Measurements from ENCODE around the gene MAGI2. TPM values are rescaled to one million over a fixed set of nuclear protein-coding genes. Genes with fewer than 3 reads are reported as not detected.

Gene MAGI2
- total RNA-seq, 1 experiment from 2014 or later, result 6.2 TPM

- DNase-seq, result no peak
- Histone ChIP-seq H3K27me3 (ENCODE audit: control insufficient read depth, insufficient read depth, low read length) (no peaks in the 10 kb centered on the region), H3K4me3 (ENCODE audit: insufficient read depth, low read depth, low read length) (no peak overlapping the region), H3K36me3 (replicated peaks; ENCODE audit: control insufficient read depth, insufficient read depth, low read length) (no peaks in the 10 kb centered on the region)
Observed at GRCh38 chr7:78492146-78492545, 961.3 kb downstream of the MAGI2 start.

- Histone ChIP-seq H3K36me3 (replicated peaks; ENCODE audit: control insufficient read depth, insufficient read depth, low read length) (no peaks in the 10 kb centered on the region), H3K27me3 (ENCODE audit: control insufficient read depth, insufficient read depth, low read length) (no peaks in the 10 kb centered on the region), H3K4me3 (ENCODE audit: insufficient read depth, low read depth, low read length) (no peak overlapping the region)
- DNase-seq, result no peak
Observed at GRCh38 chr7:78490524-78490923, 962.9 kb downstream of the MAGI2 start.

GRCh38 chr7:78489476-78490240 lies 963.8 kb downstream of the MAGI2 start:
- Histone ChIP-seq H3K4me3 (ENCODE audit: insufficient read depth, low read depth, low read length) (no peak overlapping the region), H3K27me3 (ENCODE audit: control insufficient read depth, insufficient read depth, low read length) (no peaks in the 10 kb centered on the region), H3K36me3 (replicated peaks; ENCODE audit: control insufficient read depth, insufficient read depth, low read length) (no peaks in the 10 kb centered on the region)
- no peak for DNase-seq

DNA sequence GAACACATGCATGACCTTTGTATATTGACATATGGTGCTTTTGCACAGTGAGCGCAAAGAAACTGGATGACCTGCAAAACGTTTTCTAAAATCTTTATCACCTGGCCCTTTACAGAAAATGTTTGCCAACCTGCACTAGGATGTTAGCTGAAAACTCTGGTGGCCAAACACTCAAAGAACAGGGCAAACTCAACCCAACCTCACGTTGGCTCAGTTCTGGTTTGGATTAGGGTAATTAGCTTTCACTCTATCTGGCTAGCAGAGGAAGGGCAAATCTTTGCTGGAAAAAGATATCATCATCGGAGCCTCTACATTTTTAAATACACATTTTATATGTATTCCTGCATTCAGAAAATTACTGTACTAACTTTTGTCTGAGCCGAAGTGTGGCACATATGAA lies 966.0 kb downstream of the MAGI2 start:
- H3K36me3 ChIP-seq (replicated peaks; ENCODE audit: control insufficient read depth, insufficient read depth, low read length), result no peaks in the 10 kb centered on the region
- no peaks in the 10 kb centered on the region for H3K27me3 ChIP-seq (ENCODE audit: control insufficient read depth, insufficient read depth, low read length)
- no peak overlapping the region for H3K4me3 ChIP-seq (ENCODE audit: insufficient read depth, low read depth, low read length)
- no peak for DNase-seq

DNA sequence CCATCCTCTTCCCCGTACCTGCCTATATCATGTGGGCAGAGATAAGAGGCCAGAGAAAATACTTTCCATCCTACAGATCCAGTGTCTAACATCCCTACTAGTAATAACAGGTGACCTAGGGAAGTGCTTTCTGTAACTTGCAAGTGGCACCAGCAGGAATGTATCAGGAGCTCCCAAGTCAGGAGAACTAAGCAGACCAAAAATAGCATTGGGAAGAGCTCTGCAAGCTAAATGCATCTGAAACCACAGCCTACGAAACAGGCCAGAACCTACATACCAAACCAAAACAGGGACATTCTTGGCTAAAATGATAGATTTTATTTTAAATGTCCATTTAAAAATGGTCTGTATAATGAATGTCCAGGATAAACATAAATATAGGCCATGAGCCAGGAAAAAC lies 974.1 kb downstream of the MAGI2 start:
- Histone ChIP-seq H3K27me3 (ENCODE audit: control insufficient read depth, insufficient read depth, low read length) (no peaks in the 10 kb centered on the region), H3K36me3 (replicated peaks; ENCODE audit: control insufficient read depth, insufficient read depth, low read length) (no peaks in the 10 kb centered on the region), H3K4me3 (ENCODE audit: insufficient read depth, low read depth, low read length) (no peak overlapping the region)
- no peak for DNase-seq

DNA sequence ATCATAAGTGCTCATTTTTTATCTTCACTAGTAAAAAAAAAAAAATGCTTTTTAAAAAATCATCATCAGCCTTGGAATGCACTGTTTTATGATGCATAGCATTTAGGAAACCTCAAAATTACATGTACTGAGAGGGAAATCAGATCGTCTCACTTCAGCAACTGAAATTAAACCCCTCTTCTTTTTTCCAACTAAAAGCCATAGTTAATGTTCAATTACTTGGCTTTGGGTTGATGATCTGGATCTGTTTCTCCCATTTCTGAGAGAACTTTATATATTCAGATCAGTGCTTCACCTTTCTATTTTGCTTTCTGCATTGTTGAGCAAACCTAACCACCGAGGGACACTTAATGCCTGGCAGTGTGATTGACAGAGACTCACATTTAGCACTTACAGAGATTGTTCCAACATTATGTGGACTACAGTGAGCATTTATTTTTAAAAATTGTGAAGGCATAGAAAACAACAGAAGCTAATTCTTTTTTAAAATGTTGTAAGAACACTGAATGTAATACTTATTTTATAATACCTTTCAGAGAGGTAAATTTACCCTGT lies 976.5 kb downstream of the MAGI2 start:
- no peaks in the 10 kb centered on the region for H3K27me3 ChIP-seq (ENCODE audit: control insufficient read depth, insufficient read depth, low read length)
- no peak overlapping the region for H3K4me3 ChIP-seq (ENCODE audit: insufficient read depth, low read depth, low read length)
- DNase-seq, result no peak
- H3K36me3 ChIP-seq (replicated peaks; ENCODE audit: control insufficient read depth, insufficient read depth, low read length), result no peaks in the 10 kb centered on the region

DNA sequence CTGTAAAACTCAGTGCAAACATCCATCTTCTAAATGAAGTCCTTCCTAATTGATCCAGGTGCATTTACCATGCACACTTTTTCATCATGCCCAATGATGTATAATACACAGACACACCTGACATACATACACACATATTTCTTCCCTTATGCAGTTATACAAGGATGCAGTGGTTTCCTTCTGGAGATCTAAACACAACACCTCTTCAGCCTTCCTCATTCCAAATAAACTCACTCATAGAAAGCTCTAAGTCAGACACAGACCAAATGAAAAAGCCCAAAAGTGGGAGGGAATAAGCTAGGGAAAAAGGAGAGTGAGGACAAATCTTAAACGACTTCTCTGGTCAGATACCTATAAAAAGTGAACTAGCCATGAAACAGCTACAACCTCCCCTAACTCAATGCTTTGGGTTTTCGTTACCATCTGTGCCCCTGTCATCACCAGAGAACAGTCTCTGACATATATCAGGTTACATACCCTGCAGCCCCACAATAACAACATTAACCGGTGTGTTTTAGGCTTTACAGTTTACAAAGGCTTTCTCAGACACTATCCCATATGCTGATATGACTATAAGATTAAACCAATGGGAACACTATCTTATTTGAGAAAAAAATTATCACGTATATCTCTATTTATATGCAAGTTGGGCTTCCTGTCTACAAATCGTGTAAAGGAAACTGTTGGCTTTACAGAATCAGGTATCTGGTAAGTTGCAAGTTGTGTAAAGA lies 979.7 kb downstream of the MAGI2 start:
- no peaks in the 10 kb centered on the region for H3K27me3 ChIP-seq (ENCODE audit: control insufficient read depth, insufficient read depth, low read length)
- H3K4me3 ChIP-seq (ENCODE audit: insufficient read depth, low read depth, low read length), result no peak overlapping the region
- H3K36me3 ChIP-seq (replicated peaks; ENCODE audit: control insufficient read depth, insufficient read depth, low read length), result no peaks in the 10 kb centered on the region
- no peak for DNase-seq

DNA sequence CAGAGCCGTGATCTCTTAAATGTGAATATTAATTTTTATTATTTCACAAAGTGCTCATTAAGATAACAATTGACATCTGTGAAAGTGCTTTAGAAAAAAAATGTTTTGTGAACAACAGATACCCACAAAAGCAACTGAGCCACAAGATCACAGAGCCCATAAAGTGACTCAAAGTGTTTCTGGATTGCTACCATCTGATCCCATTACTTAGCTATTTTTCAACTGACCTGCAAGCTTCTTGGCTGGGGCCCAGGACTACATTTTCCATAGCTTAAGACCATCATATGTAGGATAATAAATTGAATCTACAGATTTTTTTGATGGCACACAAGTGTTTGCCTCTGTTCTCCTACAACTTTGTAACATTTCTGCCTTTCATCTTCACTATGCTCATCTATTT lies 980.4 kb downstream of the MAGI2 start:
- no peaks in the 10 kb centered on the region for H3K36me3 ChIP-seq (replicated peaks; ENCODE audit: control insufficient read depth, insufficient read depth, low read length)
- DNase-seq, result no peak
- H3K27me3 ChIP-seq (ENCODE audit: control insufficient read depth, insufficient read depth, low read length), result no peaks in the 10 kb centered on the region
- no peak overlapping the region for H3K4me3 ChIP-seq (ENCODE audit: insufficient read depth, low read depth, low read length)

GRCh38 chr7:78472519-78472918 lies 980.9 kb downstream of the MAGI2 start:
- Histone ChIP-seq H3K4me3 (ENCODE audit: insufficient read depth, low read depth, low read length) (no peak overlapping the region), H3K27me3 (ENCODE audit: control insufficient read depth, insufficient read depth, low read length) (no peaks in the 10 kb centered on the region), H3K36me3 (replicated peaks; ENCODE audit: control insufficient read depth, insufficient read depth, low read length) (no peaks in the 10 kb centered on the region)
- no peak for DNase-seq

DNA sequence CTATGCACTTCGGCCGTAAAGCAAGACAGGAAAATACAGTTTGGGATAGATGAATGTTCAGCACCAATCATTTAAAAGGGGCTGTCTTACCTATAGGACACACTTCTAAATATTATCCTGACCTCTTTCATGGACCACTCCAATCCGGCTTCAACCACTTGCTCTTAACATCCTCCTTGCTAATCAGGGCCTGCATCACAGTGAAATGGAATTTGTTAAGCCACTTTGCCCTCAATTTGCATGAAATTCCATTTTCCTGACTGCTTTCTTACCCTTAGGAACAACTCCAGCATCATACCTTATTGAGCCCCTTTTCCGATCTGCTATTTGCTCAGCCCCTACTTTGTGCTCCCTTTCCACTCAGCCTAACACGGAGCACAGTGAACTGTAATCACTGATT lies 987.6 kb downstream of the MAGI2 start:
- DNase-seq, result no peak
- Histone ChIP-seq H3K4me3 (ENCODE audit: insufficient read depth, low read depth, low read length) (no peak overlapping the region), H3K36me3 (replicated peaks; ENCODE audit: control insufficient read depth, insufficient read depth, low read length) (no peaks in the 10 kb centered on the region), H3K27me3 (ENCODE audit: control insufficient read depth, insufficient read depth, low read length) (no peaks in the 10 kb centered on the region)

GRCh38 chr7:78463039-78463438 lies 990.4 kb downstream of the MAGI2 start:
- no peaks in the 10 kb centered on the region for H3K36me3 ChIP-seq (replicated peaks; ENCODE audit: control insufficient read depth, insufficient read depth, low read length)
- DNase-seq, result no peak
- no peak overlapping the region for H3K4me3 ChIP-seq (ENCODE audit: insufficient read depth, low read depth, low read length)
- no peaks in the 10 kb centered on the region for H3K27me3 ChIP-seq (ENCODE audit: control insufficient read depth, insufficient read depth, low read length)

GRCh38 chr7:78450706-78451105 lies 1002.8 kb downstream of the MAGI2 start:
- no peaks in the 10 kb centered on the region for H3K27me3 ChIP-seq (ENCODE audit: control insufficient read depth, insufficient read depth, low read length)
- no peak overlapping the region for H3K4me3 ChIP-seq (ENCODE audit: insufficient read depth, low read depth, low read length)
- DNase-seq, result no peak
- no peaks in the 10 kb centered on the region for H3K36me3 ChIP-seq (replicated peaks; ENCODE audit: control insufficient read depth, insufficient read depth, low read length)

DNA sequence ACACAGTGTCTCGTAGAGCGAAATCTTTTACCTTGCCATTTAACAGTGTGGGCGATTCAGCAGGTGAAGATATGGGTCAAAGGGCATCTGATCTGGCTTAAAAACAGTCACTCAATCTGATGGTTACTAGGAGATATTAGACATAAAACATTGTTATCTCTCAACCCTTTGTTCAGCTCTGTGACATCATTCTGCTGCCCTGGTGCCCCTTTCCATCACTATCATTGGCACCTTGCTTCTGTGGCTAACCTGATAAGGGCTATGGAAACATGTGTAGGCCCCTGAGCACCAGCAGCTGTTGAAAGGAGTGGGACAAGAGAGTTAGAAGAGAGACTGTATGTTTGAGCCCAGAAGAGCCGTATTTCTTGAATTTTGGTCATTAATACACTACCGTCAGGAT lies 1004.6 kb downstream of the MAGI2 start:
- Histone ChIP-seq H3K36me3 (replicated peaks; ENCODE audit: control insufficient read depth, insufficient read depth, low read length) (no peaks in the 10 kb centered on the region), H3K27me3 (ENCODE audit: control insufficient read depth, insufficient read depth, low read length) (no peaks in the 10 kb centered on the region), H3K4me3 (ENCODE audit: insufficient read depth, low read depth, low read length) (no peak overlapping the region)
- no peak for DNase-seq

DNA sequence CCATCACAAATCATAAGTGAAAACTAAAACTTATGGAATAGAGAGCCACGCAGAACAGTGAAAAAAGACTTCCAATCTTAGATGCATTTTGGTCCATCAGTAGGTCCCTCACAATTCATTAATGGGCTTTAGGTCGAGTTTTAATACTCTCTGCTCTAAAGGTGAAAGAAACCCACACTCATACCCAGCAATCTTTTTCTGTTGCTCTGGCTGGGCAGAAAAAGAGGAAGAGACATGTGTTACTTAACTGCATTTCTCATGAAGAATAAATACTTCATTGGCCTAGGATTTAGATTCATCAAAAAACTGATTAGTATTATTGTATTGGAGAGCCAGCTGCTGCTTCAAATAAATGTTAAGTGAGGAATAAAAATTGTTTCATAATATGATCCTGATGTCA lies 1009.2 kb downstream of the MAGI2 start:
- no peaks in the 10 kb centered on the region for H3K36me3 ChIP-seq (replicated peaks; ENCODE audit: control insufficient read depth, insufficient read depth, low read length)
- no peaks in the 10 kb centered on the region for H3K27me3 ChIP-seq (ENCODE audit: control insufficient read depth, insufficient read depth, low read length)
- no peak overlapping the region for H3K4me3 ChIP-seq (ENCODE audit: insufficient read depth, low read depth, low read length)
- no peak for DNase-seq

DNA sequence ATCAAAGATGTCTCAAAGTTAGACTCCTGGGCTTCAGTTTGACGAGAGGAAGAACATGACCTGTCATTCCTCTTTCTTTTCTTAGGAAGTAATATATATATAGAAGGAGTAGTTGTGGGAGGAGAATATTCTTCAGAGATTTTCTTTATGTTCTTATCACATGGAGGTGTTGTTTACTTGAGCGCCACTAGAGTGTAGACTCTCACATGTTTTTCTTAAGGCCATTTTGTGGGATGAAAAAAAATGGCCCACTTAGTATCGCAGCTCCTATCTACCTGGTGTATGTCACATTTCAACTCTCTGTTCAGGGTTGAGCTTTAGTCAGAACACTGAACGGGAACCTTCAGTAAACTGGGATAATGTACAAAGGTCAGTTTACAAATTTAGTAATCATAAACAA lies 1009.7 kb downstream of the MAGI2 start:
- Histone ChIP-seq H3K4me3 (ENCODE audit: insufficient read depth, low read depth, low read length) (no peak overlapping the region), H3K36me3 (replicated peaks; ENCODE audit: control insufficient read depth, insufficient read depth, low read length) (no peaks in the 10 kb centered on the region), H3K27me3 (ENCODE audit: control insufficient read depth, insufficient read depth, low read length) (no peaks in the 10 kb centered on the region)
- no peak for DNase-seq
